Endodermal cell (in vitro differentiated cells): Measurements from ENCODE around the gene DRD3. TPM values are rescaled to one million over a fixed set of nuclear protein-coding genes. Genes with fewer than 3 reads are reported as not detected.

Experiments used
- DNase-seq: peaks from one replicate; pipeline ENCODE4 v3.0.0-alpha.2; 2017
- H3K27ac ChIP-seq: 2 replicates; pipeline ENCODE4 v1.5.1; 2013; ENCODE audit warnings: mild to moderate bottlenecking, low read depth, low read length, moderate library complexity
- H3K27me3 ChIP-seq: 2 replicates; pipeline ENCODE4 v1.6.1; 2013; ENCODE audit warnings: mild to moderate bottlenecking, low read length, moderate library complexity; ENCODE audit not compliant: insufficient read depth, control insufficient read depth, poor library complexity, severe bottlenecking
- H3K36me3 ChIP-seq: 2 replicates; pipeline ENCODE4 v1.7.0; 2013; ENCODE audit warnings: mild to moderate bottlenecking, low read length, moderate library complexity; ENCODE audit not compliant: control insufficient read depth, insufficient read depth
- H3K4me1 ChIP-seq: one replicate; pipeline ENCODE4 v1.7.0; 2013; ENCODE audit warnings: low read length; ENCODE audit not compliant: control insufficient read depth, insufficient read depth
- H3K4me3 ChIP-seq: 2 replicates; pipeline ENCODE4 v1.5.1; 2013; ENCODE audit warnings: mild to moderate bottlenecking, low read length, moderate library complexity
- H3K9ac ChIP-seq: 2 replicates; pipeline ENCODE4 v1.6.1; 2013; ENCODE audit warnings: mild to moderate bottlenecking, low read length, moderate library complexity; ENCODE audit not compliant: poor library complexity, severe bottlenecking; ENCODE audit errors: extremely low read depth
- H3K9me3 ChIP-seq: 2 replicates; pipeline ENCODE4 v1.6.1; 2013; ENCODE audit warnings: mild to moderate bottlenecking, low read length, moderate library complexity; ENCODE audit not compliant: control insufficient read depth
- H3K27ac Mint-ChIP-seq: 2 replicates; pipeline ENCODE4 v1.8.0; 2020; ENCODE audit warnings: mixed read lengths
- H3K27me3 Mint-ChIP-seq: 2 replicates; pipeline ENCODE4 v1.8.0; 2021; ENCODE audit warnings: mild to moderate bottlenecking, mixed read lengths; ENCODE audit not compliant: insufficient read depth
- H3K36me3 Mint-ChIP-seq: 2 replicates; pipeline ENCODE4 v1.8.0; 2020; ENCODE audit warnings: low read depth, mixed read lengths
- H3K4me1 Mint-ChIP-seq: 2 replicates; pipeline ENCODE4 v1.8.0; 2020; ENCODE audit warnings: mixed read lengths
- H3K4me3 Mint-ChIP-seq: 2 replicates; pipeline ENCODE4 v1.8.0; 2020; ENCODE audit warnings: mild to moderate bottlenecking, moderate library complexity, mixed read lengths
- H3K9me3 Mint-ChIP-seq: 2 replicates; pipeline ENCODE4 v1.8.0; 2020; ENCODE audit warnings: mild to moderate bottlenecking, mixed read lengths
- CTCF ChIP-seq: fragments of 200-600 bp; sonication (generic); conservative IDR thresholded peaks from 2 replicates; pipeline ENCODE4 v1.5.0; 2021; ENCODE audit warnings: antibody characterized with exemption, mild to moderate bottlenecking
- WGBS, 2 experiments: methylation state at CpG; one replicate each; pipeline versions ENCODE4 v1.1.5 to v1.1.7; 2013; ENCODE audit warnings: missing lambda C conversion rate in 2 of 2, mixed read lengths in 1 of 2; ENCODE audit not compliant: insufficient coverage in 1 of 2, insufficient read length in 1 of 2; 5-methylcytosine and 5-hydroxymethylcytosine counted together
- total RNA-seq, 2 donors: library from RNA; stranded (reverse); fragmentation: NEBNext Ultra II Directional in 1 of 2; extraction: Animal tissue kit (Norgen Biotek cat#: 25700) in 1 of 2; gene quantifications; 2 replicates in 1 of 2; 3 replicates in 1 of 2; pipeline ENCODE4 v1.2.1, GENCODE V29; 2021

DRD3 gene
- total RNA-seq, 2 donors from 2014 or later: not detected

- no peaks in the 10 kb centered on the region for H3K9me3 ChIP-seq
- peaks cover 9% of the 10 kb centered on the region for H3K4me1 Mint-ChIP-seq
- H3K9me3 Mint-ChIP-seq: no peaks in the 10 kb centered on the region
- no peak for DNase-seq
- TF ChIP-seq CTCF: no peak
- H3K4me1 ChIP-seq: no peaks in the 10 kb centered on the region
- H3K36me3 ChIP-seq: no peaks in the 10 kb centered on the region
- H3K27me3 Mint-ChIP-seq: no peaks in the 10 kb centered on the region
- no peak overlapping the region for H3K9ac ChIP-seq
- 85% methylated on average over 1 of the region's 1 CpG; no CpG with 5 or more reads in 1 of the 2 experiments for WGBS, 2 experiments
- no peak overlapping the region for H3K27ac ChIP-seq
- no peaks in the 10 kb centered on the region for H3K27me3 ChIP-seq
- H3K27ac Mint-ChIP-seq: no peak overlapping the region
- no peaks in the 10 kb centered on the region for H3K36me3 Mint-ChIP-seq
- H3K4me3 Mint-ChIP-seq: no peak overlapping the region
- H3K4me3 ChIP-seq: no peak overlapping the region
Measured at GRCh38 chr3:114101101-114101500, 77.8 kb downstream of the DRD3 start.

GRCh38 chr3:114095796-114096195 lies 83.1 kb downstream of the DRD3 start:
- H3K4me1 ChIP-seq: no peaks in the 10 kb centered on the region
- H3K27ac Mint-ChIP-seq: no peak overlapping the region
- no peaks in the 10 kb centered on the region for H3K36me3 Mint-ChIP-seq
- TF ChIP-seq CTCF: no peak
- H3K9ac ChIP-seq: no peak overlapping the region
- peaks cover 10% of the 10 kb centered on the region for H3K4me1 Mint-ChIP-seq
- H3K27me3 Mint-ChIP-seq: no peaks in the 10 kb centered on the region
- no peak for DNase-seq
- H3K27me3 ChIP-seq: no peaks in the 10 kb centered on the region
- H3K9me3 ChIP-seq: no peaks in the 10 kb centered on the region
- H3K36me3 ChIP-seq: no peaks in the 10 kb centered on the region
- H3K9me3 Mint-ChIP-seq: no peaks in the 10 kb centered on the region
- H3K4me3 Mint-ChIP-seq: no peak overlapping the region
- no peak overlapping the region for H3K27ac ChIP-seq
- no peak overlapping the region for H3K4me3 ChIP-seq
- WGBS, 2 experiments: 89% methylated on average over 3 of the region's 3 CpGs

GRCh38 chr3:114093596-114093995 lies 85.3 kb downstream of the DRD3 start:
- WGBS, 2 experiments: 88 to 100% methylated on average over 1 to 2 of the region's 2 CpGs

More at GRCh38 chr3:114093596-114093995, 85.3 kb downstream of the DRD3 start:
- peaks cover 28% of the 10 kb centered on the region for H3K4me1 Mint-ChIP-seq
- Histone ChIP-seq H3K36me3 (no peaks in the 10 kb centered on the region), H3K27me3 (no peaks in the 10 kb centered on the region), H3K9me3 (no peaks in the 10 kb centered on the region), H3K27ac (no peak overlapping the region), H3K4me3 (no peak overlapping the region), H3K9ac (no peak overlapping the region), H3K4me1 (peaks cover 11% of the 10 kb centered on the region)
- no peak for DNase-seq
- H3K27ac Mint-ChIP-seq: no peak overlapping the region
- no peak for TF ChIP-seq CTCF
- H3K36me3 Mint-ChIP-seq: peaks cover under 1% of the 10 kb centered on the region
- H3K27me3 Mint-ChIP-seq: no peaks in the 10 kb centered on the region
- H3K4me3 Mint-ChIP-seq: no peak overlapping the region
- H3K9me3 Mint-ChIP-seq: no peaks in the 10 kb centered on the region
